D341Med (cell line): ENCODE data around the gene SKI.
"Not testable (repeated sequence)": the region's sequence is repeated elsewhere in the genome, so short reads cannot be mapped to it uniquely, and the experiment has no call there.

ENCODE experiments used
- DNase-seq: peaks from one replicate; pipeline ENCODE4 v3.0.0; 2012; ENCODE audit warnings: low spot score

Gene SKI

DNA sequence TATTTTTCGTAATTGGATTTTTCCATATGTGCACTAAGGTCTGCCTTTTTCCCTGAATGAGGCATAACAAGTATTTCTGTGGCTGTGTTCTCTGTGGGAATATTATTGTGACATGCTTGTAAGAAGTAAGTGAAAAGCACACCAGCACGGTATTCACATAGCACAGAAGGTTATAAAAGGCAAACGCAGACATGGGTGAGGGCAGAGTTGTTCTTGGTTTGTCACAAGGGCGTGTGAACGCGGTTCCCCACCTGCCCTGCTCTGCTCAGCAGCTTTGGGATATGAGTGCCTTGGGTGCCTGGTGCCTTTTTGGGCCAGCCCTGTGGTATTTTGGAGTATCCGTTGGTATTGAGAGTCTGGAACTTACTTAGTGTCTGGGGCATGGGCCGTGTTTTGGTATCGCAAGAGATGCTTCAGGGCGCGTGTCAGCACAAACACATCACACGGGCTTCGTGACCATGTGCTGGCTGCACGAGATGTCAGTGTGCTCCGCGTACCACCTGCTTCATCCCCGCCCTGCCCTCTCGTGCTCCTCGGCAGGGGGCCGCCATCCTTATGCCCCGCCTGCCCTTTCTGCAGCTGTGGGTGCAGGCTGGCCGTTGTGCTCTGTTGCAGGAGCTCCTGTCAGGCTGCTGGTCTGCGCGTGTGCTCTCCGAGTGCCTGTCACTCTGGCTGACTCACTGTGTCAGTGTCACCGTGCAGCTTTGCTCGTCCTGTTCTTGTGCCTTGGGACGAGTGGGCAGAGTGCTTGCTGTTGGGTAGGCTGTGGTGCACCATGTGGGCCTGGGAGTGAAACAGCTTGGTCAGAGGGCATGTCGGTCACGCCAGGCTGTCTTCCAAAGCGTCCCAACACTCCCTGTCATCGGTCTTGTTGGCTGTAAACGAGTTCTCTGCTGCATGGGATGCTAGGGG is 15.0 kb downstream of the SKI start:
- no peak for DNase-seq

GRCh38 chr1:2247045-2247394 is 18.9 kb downstream of the SKI start:
- not testable (repeated sequence) for DNase-seq

GRCh38 chr1:2247760-2248126 is 19.6 kb downstream of the SKI start:
- no peak for DNase-seq

DNA sequence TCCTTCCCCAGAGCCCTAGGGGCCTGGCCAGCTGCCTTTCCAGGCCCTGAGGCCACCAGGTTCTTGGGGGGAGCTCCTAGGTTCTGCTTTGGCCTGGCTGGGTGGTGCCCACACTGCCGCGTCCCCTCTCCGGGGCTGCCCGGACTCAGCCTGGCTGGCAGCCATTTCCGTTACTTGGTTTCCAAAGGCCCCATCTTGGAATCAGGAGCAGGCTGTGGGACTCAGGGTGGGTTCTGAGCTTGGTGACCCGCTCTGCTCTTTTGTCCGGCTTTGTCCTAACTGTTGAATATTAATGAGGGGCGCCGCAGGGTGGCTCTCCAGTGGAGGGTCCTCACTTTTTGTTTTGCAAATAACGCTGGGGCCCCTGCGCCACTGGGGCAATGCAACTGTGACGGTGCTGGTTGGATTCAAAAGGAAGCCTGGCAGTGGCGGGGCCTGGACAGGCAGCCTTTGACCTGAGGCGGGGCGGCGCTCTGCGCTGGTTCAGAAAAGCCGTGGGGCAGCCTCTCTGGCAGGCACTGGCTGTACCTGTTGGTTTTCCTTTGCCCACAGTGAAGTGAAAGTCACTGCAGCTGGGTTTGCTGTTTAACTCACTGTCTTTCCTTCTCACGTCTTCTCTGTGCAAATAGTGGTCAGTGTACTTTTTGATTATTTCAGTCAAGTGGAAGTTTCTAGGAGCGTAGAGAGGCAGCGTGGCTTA is 20.2 kb downstream of the SKI start:
- no peak for DNase-seq

DNA sequence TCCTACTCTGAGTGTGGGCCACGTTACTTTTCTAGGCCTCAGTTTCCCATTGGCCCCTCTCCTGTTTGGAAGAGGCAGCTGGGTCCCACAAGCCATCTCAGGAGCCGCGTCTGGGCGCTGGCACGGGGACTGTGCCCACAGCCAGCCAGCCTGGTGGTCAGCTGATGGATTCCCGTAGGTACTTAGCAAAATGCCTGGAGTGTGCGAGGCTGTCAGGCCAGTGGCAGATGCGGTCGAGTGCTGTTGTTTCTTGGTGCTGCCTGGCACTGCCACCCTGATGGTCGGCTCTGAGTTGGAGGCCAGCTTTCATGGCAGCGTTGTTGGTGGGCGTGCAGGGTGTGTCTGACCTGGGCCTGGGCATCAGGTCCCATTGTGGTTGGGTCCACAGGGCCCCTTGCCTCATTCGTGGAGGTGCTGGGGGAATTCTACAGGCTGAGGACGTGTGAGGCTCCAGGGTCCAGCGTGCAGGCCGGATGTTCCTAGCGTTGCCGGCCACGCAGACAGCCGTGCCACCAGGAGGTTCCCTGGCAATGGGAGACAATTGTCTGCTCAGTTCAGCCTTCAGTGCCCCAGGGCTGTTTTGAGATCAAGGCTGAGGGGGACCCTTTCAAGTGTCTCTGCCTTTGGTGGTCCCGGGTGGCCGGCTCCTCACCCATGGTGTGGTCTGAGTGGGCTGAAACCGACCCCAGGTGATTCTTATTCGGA is 20.9 kb downstream of the SKI start:
- no peak for DNase-seq

DNA sequence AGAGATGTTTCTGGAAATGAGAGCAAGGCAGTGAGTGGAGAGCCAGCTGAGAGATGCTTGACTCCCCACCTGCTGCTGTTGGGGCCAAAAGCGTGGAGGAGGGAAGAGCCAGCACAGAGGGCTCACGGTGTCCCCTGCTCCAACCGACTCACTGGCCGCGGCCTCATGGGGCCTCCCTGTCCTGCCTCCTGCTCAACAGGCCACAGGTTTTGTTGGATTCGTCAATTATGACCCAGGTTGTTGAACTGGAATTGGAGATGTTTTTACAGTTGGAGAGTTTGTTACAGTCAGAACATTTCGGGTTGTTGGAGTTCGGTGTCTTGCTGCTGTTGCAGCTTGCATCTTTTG is 21.4 kb downstream of the SKI start:
- no peak for DNase-seq

- no peak for DNase-seq
Observed at GRCh38 chr1:2250721-2251281, 22.7 kb downstream of the SKI start.

DNA sequence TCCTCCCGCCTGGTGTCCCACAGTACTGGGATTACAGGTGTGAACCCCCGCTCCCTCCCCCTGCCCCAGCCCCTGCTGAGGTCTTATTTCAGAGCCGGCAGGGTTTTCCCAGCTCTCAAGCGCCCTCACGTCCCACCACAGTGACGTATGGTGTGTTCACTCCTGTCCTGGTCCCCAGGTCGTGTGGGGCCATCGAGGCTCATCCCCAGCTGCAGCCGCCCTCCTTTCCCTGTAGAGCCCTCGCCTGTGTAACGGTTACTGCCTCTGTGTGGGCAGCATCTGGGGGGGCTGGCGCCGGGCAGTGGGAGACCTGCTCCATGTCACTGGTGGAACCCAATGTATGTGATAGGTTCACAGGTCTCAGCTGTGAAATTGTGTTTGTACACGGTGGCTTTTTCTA is 23.2 kb downstream of the SKI start:
- DNase-seq, result no peak

GRCh38 chr1:2251786-2252185 is 23.7 kb downstream of the SKI start:
- peak; percentile 68 for DNase-seq

DNA sequence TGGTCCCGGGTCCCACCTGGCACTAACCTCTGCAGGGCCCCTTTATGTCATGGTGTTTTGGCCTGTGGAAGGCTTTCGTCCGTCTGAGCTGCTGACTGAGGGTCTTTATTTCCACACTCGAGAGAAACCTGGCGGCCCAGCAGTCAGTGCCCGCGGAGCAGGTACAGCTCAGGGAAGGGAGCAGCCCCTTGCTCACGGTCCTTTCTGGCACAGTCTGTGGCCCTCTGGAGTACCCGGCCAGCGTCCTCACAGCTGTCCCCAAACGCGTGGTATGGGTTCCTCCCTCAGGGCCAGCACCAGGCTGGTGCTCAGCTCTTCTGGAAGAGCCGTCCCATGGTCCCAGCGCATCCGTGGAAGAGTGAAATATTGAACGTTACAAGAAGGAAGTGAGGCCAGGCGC is 24.3 kb downstream of the SKI start:
- no peak for DNase-seq

GRCh38 chr1:2253036-2253796 is 25.1 kb downstream of the SKI start:
- DNase-seq, result no peak

GRCh38 chr1:2253797-2254480 is 25.8 kb downstream of the SKI start:
- no peak for DNase-seq

GRCh38 chr1:2255047-2255419 is 26.9 kb downstream of the SKI start:
- DNase-seq, result no peak

DNA sequence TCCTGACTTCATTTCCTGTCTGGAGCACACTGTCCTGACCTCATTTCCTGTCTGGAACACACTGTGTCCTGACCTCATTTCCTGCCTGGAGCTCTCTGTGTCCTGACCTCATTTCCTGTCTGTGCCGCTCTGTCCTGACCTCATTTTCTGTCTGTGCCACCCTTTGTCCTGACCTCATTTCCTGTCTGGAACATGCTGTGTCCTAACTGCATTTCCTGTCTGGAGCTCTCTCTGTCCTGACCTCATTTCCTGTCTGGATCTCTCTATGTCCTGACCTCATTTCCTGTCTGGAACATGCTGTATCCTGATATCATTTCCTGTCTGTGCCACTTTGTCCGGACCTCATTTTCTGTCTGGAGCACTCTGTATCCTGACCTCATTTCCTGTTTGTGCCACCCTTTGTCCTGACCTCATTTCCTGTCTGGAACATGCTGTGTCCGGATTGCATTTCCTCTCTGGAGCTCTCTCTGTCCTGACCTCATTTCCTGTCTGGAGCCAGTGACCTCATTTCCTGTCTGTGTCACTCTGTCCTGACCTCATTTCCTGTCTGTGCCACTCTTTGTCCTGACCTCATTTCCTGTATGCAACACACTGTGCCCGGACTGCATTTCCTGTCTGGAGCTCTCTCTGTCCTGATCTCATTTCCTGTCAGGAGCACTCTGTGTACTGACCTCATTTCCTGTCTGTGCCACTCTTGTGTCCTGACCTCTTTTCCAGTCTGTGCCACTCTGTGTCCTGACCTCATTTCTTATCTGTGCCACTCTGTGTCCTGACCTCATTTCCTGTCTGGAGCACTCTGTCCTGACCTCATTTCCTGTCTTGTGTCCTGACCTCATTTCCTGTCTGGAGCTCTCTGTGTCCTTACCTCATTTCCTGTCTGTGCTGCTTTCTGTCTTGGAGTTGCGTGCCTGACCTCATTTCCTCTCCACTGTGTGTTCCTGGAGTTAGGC is 27.6 kb downstream of the SKI start:
- no peak for DNase-seq

GRCh38 chr1:2256435-2257244 is 28.5 kb downstream of the SKI start:
- no peak for DNase-seq

- DNase-seq, result no peak
Observed at GRCh38 chr1:2257245-2257627, 29.1 kb downstream of the SKI start.

DNA sequence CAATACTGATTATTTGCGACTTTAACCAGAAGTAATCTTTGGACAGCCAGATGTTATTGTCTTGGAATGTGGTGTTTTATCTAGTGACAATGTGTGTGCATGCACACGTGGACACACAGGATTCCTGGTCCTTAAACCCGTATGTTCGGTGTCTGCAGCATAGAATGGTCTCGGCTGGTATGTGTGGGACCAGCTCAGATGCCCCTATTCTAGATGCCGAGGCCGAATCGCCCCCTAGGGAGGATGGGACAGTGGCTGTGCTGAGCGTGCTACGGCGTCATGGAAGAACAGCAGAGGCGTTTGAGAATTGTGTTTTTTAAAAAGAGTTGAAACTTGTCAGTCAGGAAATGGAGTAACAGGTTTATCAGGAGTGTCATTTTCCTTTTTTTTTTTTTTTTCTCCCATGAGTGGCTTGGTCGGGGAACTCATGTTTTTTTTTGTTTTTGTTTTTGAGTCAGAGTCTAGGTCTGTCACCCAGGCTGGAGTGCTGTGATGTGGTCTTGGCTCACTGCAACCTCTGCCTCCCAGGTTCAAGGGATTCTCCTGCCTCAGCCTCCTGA is 30.1 kb downstream of the SKI start:
- no peak for DNase-seq

- DNase-seq, result no peak
Observed at GRCh38 chr1:2258996-2259395, 30.9 kb downstream of the SKI start.
